Keratinocyte (primary cell): Measurements from ENCODE around the gene UFD1. TPM values are rescaled to one million over a fixed set of nuclear protein-coding genes. Genes with fewer than 3 reads are reported as not detected.

Experiments
- DNase-seq: peaks from one replicate; pipeline ENCODE4 v3.0.0-alpha.2; 2011; ENCODE audit warnings: low read depth, missing footprints, low spot score
- FAIRE-seq: peaks from 2 replicates; lab custom pipeline; 2011; peaks lifted over from hg19 to GRCh38; lab: Jason Lieb, UNC
- H2AFZ ChIP-seq: 2 replicates; pipeline ENCODE4 v1.6.0; 2012; ENCODE audit warnings: low read length, control low read depth, inconsistent platforms; ENCODE audit not compliant: control insufficient read depth
- H3K27ac ChIP-seq: 2 replicates; pipeline ENCODE4 v1.5.1; 2011; ENCODE audit warnings: low read length; ENCODE audit not compliant: control insufficient read depth, insufficient read depth
- H3K27me3 ChIP-seq: 3 replicates; pipeline ENCODE4 v1.6.0; 2011; ENCODE audit warnings: low read length; ENCODE audit not compliant: control insufficient read depth, insufficient read depth; ENCODE audit errors: extremely low read depth
- H3K36me3 ChIP-seq, 2 experiments: 2 replicates in 1 of 2; 3 replicates in 1 of 2; pipeline ENCODE4 v1.5.1; 2011; ENCODE audit warnings: low read length in 2 of 2, mild to moderate bottlenecking in 1 of 2; ENCODE audit not compliant: control insufficient read depth in 2 of 2, insufficient read depth in 2 of 2; ENCODE audit errors: extremely low read depth in 1 of 2
- H3K4me1 ChIP-seq: 3 replicates; pipeline ENCODE4 v1.5.1; 2011; ENCODE audit warnings: low read length; ENCODE audit not compliant: control insufficient read depth, insufficient read depth; ENCODE audit errors: extremely low read depth
- H3K4me2 ChIP-seq: 3 replicates; pipeline ENCODE4 v1.6.0; 2011; ENCODE audit warnings: low read depth, low read length; ENCODE audit not compliant: control insufficient read depth, insufficient read depth; ENCODE audit errors: extremely low read depth
- H3K4me3 ChIP-seq, 3 experiments: fragments of 200-600 bp in 1 of 3; sonication (generic) in 1 of 3; 2 replicates in 2 of 3; 3 replicates in 1 of 3; pipeline ENCODE4 v1.5.1; 2011 to 2016; ENCODE audit warnings: low read length in 3 of 3, mild to moderate bottlenecking in 3 of 3, control low read depth in 2 of 3, inconsistent platforms in 1 of 3, low read depth in 1 of 3, mixed read lengths in 1 of 3, mixed run types in 1 of 3, moderate library complexity in 1 of 3; ENCODE audit not compliant: control insufficient read depth in 2 of 3, insufficient read depth in 2 of 3; ENCODE audit errors: extremely low read depth in 1 of 3
- H3K79me2 ChIP-seq: 2 replicates; pipeline ENCODE4 v1.6.0; 2012; ENCODE audit warnings: low read length; ENCODE audit not compliant: control insufficient read depth, insufficient read depth
- H3K9ac ChIP-seq: 3 replicates; pipeline ENCODE4 v1.6.0; 2011; ENCODE audit warnings: low read length; ENCODE audit not compliant: control insufficient read depth, insufficient read depth; ENCODE audit errors: extremely low read depth
- H3K9me1 ChIP-seq: 3 replicates; pipeline ENCODE4 v1.6.0; 2011; ENCODE audit warnings: low read length; ENCODE audit not compliant: control insufficient read depth, insufficient read depth; ENCODE audit errors: extremely low read depth
- H3K9me3 ChIP-seq: 2 replicates; pipeline ENCODE4 v1.5.1; 2012; ENCODE audit warnings: low read depth, low read length; ENCODE audit not compliant: control insufficient read depth
- H4K20me1 ChIP-seq: 3 replicates; pipeline ENCODE4 v1.6.0; 2011; ENCODE audit warnings: low read length; ENCODE audit not compliant: control insufficient read depth, insufficient read depth; ENCODE audit errors: extremely low read depth
- EZH2 ChIP-seq: IDR thresholded peaks from one replicate; pipeline ENCODE4 v1.6.1; 2012; ENCODE audit warnings: inconsistent platforms, mild to moderate bottlenecking, low read length, moderate library complexity
- dilution Hi-C: fragments of 300-500 bp; cut with MboI; formaldehyde crosslinking; loops from one replicate; pipeline ENCODE4 v1.7.0; 2020; ENCODE audit warnings: low sequenced_read_pairs; ENCODE audit not compliant: extremely low pct_ligation_motif_present
- polyA plus RNA-seq, 5 experiments: library from polyadenylated mRNA; depleted of rRNA in 3 of 5; stranded (reverse) in 3 of 5; stranded (forward) in 1 of 5; unstranded in 1 of 5; fragments of >200 nt; gene quantifications; 1 replicate in 1 of 5; 2 replicates in 3 of 5; 3 replicates in 1 of 5; pipeline versions ENCODE4 v1.2.1 to v1.2.3, GENCODE V29; 2011 to 2012; ENCODE audit warnings: missing spikeins in 2 of 5, low read depth in 1 of 5, low replicate concordance in 1 of 5
- TF ChIP-seq, protein P1 (sequence below), 3 experiments: IDR thresholded peaks in 1 of 3; conservative IDR thresholded peaks in 1 of 3; optimal IDR thresholded peaks in 1 of 3; 2 replicates in 2 of 3; 3 replicates in 1 of 3; pipeline versions ENCODE3 to v1.5.1; 2011; ENCODE audit warnings: low read length in 3 of 3, mild to moderate bottlenecking in 3 of 3, moderate library complexity in 2 of 3, control low read depth in 1 of 3, inconsistent platforms in 1 of 3; ENCODE audit not compliant: insufficient read depth in 2 of 3; ENCODE audit errors: extremely low read depth in 1 of 3

UFD1 gene
- polyA plus RNA-seq, 1 donor (not counting 4 experiments of a cell fraction or from before 2014, with no cell fraction given), result 145 TPM

- no peak for FAIRE-seq
- Histone ChIP-seq H3K79me2 (peaks cover 14% of the 10 kb centered on the region), H3K4me2 (no peak overlapping the region), H3K4me3 (no peak overlapping the region), H3K27ac (no peak overlapping the region), H2AFZ (no peak overlapping the region), H3K36me3 (peaks cover 1 to 13% of the 10 kb centered on the region in 2 experiments), H3K9me1 (no peaks in the 10 kb centered on the region), H3K9ac (no peak overlapping the region), H3K9me3 (no peaks in the 10 kb centered on the region), H3K4me1 (peaks cover 11% of the 10 kb centered on the region), H3K27me3 (no peaks in the 10 kb centered on the region), H4K20me1 (no peaks in the 10 kb centered on the region)
- dilution Hi-C loops, result no loop called here
- no peak for DNase-seq
- TF ChIP-seq, protein P1, sequence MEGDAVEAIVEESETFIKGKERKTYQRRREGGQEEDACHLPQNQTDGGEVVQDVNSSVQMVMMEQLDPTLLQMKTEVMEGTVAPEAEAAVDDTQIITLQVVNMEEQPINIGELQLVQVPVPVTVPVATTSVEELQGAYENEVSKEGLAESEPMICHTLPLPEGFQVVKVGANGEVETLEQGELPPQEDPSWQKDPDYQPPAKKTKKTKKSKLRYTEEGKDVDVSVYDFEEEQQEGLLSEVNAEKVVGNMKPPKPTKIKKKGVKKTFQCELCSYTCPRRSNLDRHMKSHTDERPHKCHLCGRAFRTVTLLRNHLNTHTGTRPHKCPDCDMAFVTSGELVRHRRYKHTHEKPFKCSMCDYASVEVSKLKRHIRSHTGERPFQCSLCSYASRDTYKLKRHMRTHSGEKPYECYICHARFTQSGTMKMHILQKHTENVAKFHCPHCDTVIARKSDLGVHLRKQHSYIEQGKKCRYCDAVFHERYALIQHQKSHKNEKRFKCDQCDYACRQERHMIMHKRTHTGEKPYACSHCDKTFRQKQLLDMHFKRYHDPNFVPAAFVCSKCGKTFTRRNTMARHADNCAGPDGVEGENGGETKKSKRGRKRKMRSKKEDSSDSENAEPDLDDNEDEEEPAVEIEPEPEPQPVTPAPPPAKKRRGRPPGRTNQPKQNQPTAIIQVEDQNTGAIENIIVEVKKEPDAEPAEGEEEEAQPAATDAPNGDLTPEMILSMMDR (optimal IDR thresholded peaks at IDR 0.05 in 1 of 3, IDR thresholded peaks at IDR 0.05 in 1 of 3, conservative IDR thresholded peaks at IDR 0.05 in 1 of 3; ENCODE audit: extremely low read depth in 1 of 3, insufficient read depth in 2 of 3, low read length in 3 of 3), result no peak
- no peak for TF ChIP-seq EZH2
These were observed 4.7 kb upstream of the UFD1 start for GRCh38 chr22:19483481-19484244.

DNA sequence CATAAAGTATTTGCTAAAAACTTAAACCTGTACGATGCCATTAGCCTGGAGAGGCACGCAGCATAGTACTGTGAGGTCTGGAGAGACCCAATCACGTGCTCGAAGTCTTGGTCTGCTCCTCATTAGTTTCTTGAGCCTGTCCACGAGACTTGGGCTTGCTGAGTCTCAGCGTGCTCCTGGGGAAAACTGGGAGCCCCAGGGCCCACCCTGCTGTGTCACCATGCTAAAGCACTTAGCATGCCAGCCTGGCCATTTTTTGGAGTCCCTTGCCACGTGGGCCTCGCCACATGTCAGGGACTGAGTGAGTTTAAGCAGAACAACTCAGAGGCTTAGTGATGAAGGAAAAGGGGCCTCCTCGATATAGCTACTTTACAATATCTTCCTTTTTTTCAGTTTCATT, 3.3 kb upstream of the UFD1 start:
- DNase-seq, result no peak
- peaks cover 1 to 13% of the 10 kb centered on the region in 2 experiments for H3K36me3 ChIP-seq
- peaks cover 20% of the 10 kb centered on the region for H3K4me1 ChIP-seq
- no peak overlapping the region for H3K27ac ChIP-seq
- no peak overlapping the region for H3K4me2 ChIP-seq
- no peak overlapping the region for H2AFZ ChIP-seq
- peaks cover 27% of the 10 kb centered on the region for H3K79me2 ChIP-seq
- no peaks in the 10 kb centered on the region for H3K9me3 ChIP-seq
- no peak overlapping the region for H3K9ac ChIP-seq
- no peaks in the 10 kb centered on the region for H3K27me3 ChIP-seq
- peaks cover 3% of the 10 kb centered on the region for H4K20me1 ChIP-seq
- no peak for FAIRE-seq
- H3K9me1 ChIP-seq, result no peaks in the 10 kb centered on the region
- dilution Hi-C loops, result no loop called here
- no peak overlapping the region for H3K4me3 ChIP-seq
- TF ChIP-seq, protein P1 (optimal IDR thresholded peaks at IDR 0.05 in 1 of 3, IDR thresholded peaks at IDR 0.05 in 1 of 3, conservative IDR thresholded peaks at IDR 0.05 in 1 of 3; ENCODE audit: extremely low read depth in 1 of 3, insufficient read depth in 2 of 3, low read length in 3 of 3), result no peak
- TF ChIP-seq EZH2, result no peak
